Muscle layer of colon (tissue), 2 donors: ENCODE measurements around the gene BCAM.

Experiments used
- H3K27ac ChIP-seq: one replicate; pipeline ENCODE4 v1.7.0; 2013; ENCODE audit warnings: low read depth, mild to moderate bottlenecking, low read length, moderate library complexity
- H3K27me3 ChIP-seq, 2 donors: one replicate each; pipeline ENCODE4 v1.7.0; 2013; ENCODE audit warnings: low read length in 2 of 2, mild to moderate bottlenecking in 2 of 2; ENCODE audit not compliant: insufficient read depth in 2 of 2, control insufficient read depth in 1 of 2
- H3K36me3 ChIP-seq: one replicate; pipeline ENCODE4 v1.7.0; 2013; ENCODE audit warnings: mild to moderate bottlenecking, low read length; ENCODE audit not compliant: insufficient read depth
- H3K4me1 ChIP-seq: one replicate; pipeline ENCODE4 v1.7.0; 2013; ENCODE audit warnings: mild to moderate bottlenecking, low read length; ENCODE audit not compliant: insufficient read depth
- H3K4me3 ChIP-seq, 2 donors: one replicate each; pipeline ENCODE4 v1.7.0; 2013; ENCODE audit warnings: low read length in 2 of 2, low read depth in 1 of 2, mild to moderate bottlenecking in 1 of 2, moderate library complexity in 1 of 2
- H3K9ac ChIP-seq: one replicate; pipeline ENCODE4 v1.7.0; 2013; ENCODE audit warnings: low read length
- H3K9me3 ChIP-seq: one replicate; pipeline ENCODE4 v1.7.0; 2013; ENCODE audit warnings: mild to moderate bottlenecking, low read length
- donor health status: abdominal sarcoma.
- donor health status: Adenocarcinoma of cecum.

Gene BCAM

GRCh38 chr19:44845612-44846454, 36.9 kb downstream of the BCAM start, which contains the start of gene NECTIN2:
Gene NECTIN2 (plus strand): TSS chr19:44846297. CDS start chr19:44846526, 229 bp downstream.
- Histone ChIP-seq H3K27ac (peak within 1 kb of the TSS; percentile 94), H3K4me3 (peak within 1 kb of the TSS; percentile 75 to 91), H3K4me1 (peaks cover 28% of the 10 kb centered on the region), H3K9ac (peak within 1 kb of the TSS; percentile 80), H3K36me3 (no peaks in the 10 kb centered on the region), H3K9me3 (no peaks in the 10 kb centered on the region), H3K27me3 (no peaks in the 10 kb centered on the region)

GRCh38 chr19:44846455-44847143, 37.7 kb downstream of the BCAM start:
- Histone ChIP-seq H3K36me3 (no peaks in the 10 kb centered on the region), H3K27me3 (no peaks in the 10 kb centered on the region), H3K27ac (peak overlapping the region; percentile 94), H3K4me1 (peaks cover 28% of the 10 kb centered on the region), H3K9ac (peak overlapping the region; percentile 80), H3K4me3 (peak overlapping the region; percentile 75 to 91), H3K9me3 (no peaks in the 10 kb centered on the region)

- Histone ChIP-seq H3K9ac (peak overlapping the region; percentile 80), H3K9me3 (no peaks in the 10 kb centered on the region), H3K4me1 (peaks cover 28% of the 10 kb centered on the region), H3K36me3 (no peaks in the 10 kb centered on the region), H3K27ac (peak overlapping the region; percentile 94), H3K4me3 (peak overlapping the region; percentile 75 to 91), H3K27me3 (no peaks in the 10 kb centered on the region)
Measured at GRCh38 chr19:44847144-44848035, 38.5 kb downstream of the BCAM start.

- H3K36me3 ChIP-seq = no peaks in the 10 kb centered on the region
- H3K4me1 ChIP-seq = peaks cover 28% of the 10 kb centered on the region
- peak overlapping the region; percentile 80 for H3K9ac ChIP-seq
Measured at GRCh38 chr19:44848036-44848811, 39.3 kb downstream of the BCAM start.

GRCh38 chr19:44848812-44849447, 40.0 kb downstream of the BCAM start:
- Histone ChIP-seq H3K4me1 (peaks cover 28% of the 10 kb centered on the region), H3K27me3 (no peaks in the 10 kb centered on the region), H3K27ac (peak overlapping the region; percentile 94), H3K36me3 (no peaks in the 10 kb centered on the region), H3K9ac (peak overlapping the region; percentile 80), H3K9me3 (no peaks in the 10 kb centered on the region), H3K4me3 (peak overlapping the region; percentile 75 to 91)

More at GRCh38 chr19:44848036-44848811, 39.3 kb downstream of the BCAM start:
- Histone ChIP-seq H3K4me3 (peak overlapping the region; percentile 75 to 91), H3K27ac (peak overlapping the region; percentile 94), H3K9me3 (no peaks in the 10 kb centered on the region), H3K27me3 (no peaks in the 10 kb centered on the region)

GRCh38 chr19:44850641-44851109, 41.8 kb downstream of the BCAM start:
- no peak overlapping the region for H3K4me3 ChIP-seq
- H3K27me3 ChIP-seq = no peaks in the 10 kb centered on the region
- H3K27ac ChIP-seq = no peak overlapping the region
- H3K9ac ChIP-seq = no peak overlapping the region
- H3K36me3 ChIP-seq = no peaks in the 10 kb centered on the region
- no peaks in the 10 kb centered on the region for H3K9me3 ChIP-seq
- peaks cover 19% of the 10 kb centered on the region for H3K4me1 ChIP-seq

GRCh38 chr19:44851427-44851826, 42.5 kb downstream of the BCAM start:
- Histone ChIP-seq H3K4me1 (peaks cover 19% of the 10 kb centered on the region), H3K9me3 (no peaks in the 10 kb centered on the region), H3K36me3 (no peaks in the 10 kb centered on the region), H3K27me3 (no peaks in the 10 kb centered on the region), H3K27ac (no peak overlapping the region), H3K9ac (no peak overlapping the region), H3K4me3 (no peak overlapping the region)

GRCh38 chr19:44855606-44856005, 46.7 kb downstream of the BCAM start:
- no peak overlapping the region for H3K27ac ChIP-seq
- H3K4me1 ChIP-seq = no peaks in the 10 kb centered on the region

GRCh38 chr19:44856421-44857083, 47.6 kb downstream of the BCAM start:
- Histone ChIP-seq H3K36me3 (peaks cover 5% of the 10 kb centered on the region), H3K9me3 (no peaks in the 10 kb centered on the region), H3K27ac (no peak overlapping the region), H3K27me3 (no peaks in the 10 kb centered on the region), H3K9ac (no peak overlapping the region), H3K4me3 (no peak overlapping the region), H3K4me1 (no peaks in the 10 kb centered on the region)

More at GRCh38 chr19:44855606-44856005, 46.7 kb downstream of the BCAM start:
- Histone ChIP-seq H3K27me3 (no peaks in the 10 kb centered on the region), H3K9ac (no peak overlapping the region), H3K36me3 (peaks cover 5% of the 10 kb centered on the region), H3K9me3 (no peaks in the 10 kb centered on the region), H3K4me3 (no peak overlapping the region)

- no peaks in the 10 kb centered on the region for H3K27me3 ChIP-seq
- no peaks in the 10 kb centered on the region for H3K9me3 ChIP-seq
- H3K4me1 ChIP-seq = no peaks in the 10 kb centered on the region
- no peak overlapping the region for H3K27ac ChIP-seq
- H3K4me3 ChIP-seq = no peak overlapping the region
- H3K9ac ChIP-seq = no peak overlapping the region
- H3K36me3 ChIP-seq = peaks cover 5% of the 10 kb centered on the region
Measured at GRCh38 chr19:44857837-44858236, 48.9 kb downstream of the BCAM start.
